GM13976 (cell line): ENCODE data around the gene CACNG8.

ENCODE experiments used
- DNase-seq: peaks from one replicate; pipeline ENCODE4 v3.0.0; 2012; ENCODE audit warnings: low spot score
- in situ Hi-C: fragments of 300-500 bp; cut with MboI; formaldehyde crosslinking; loops from one replicate; pipeline ENCODE4 v1.12.0; 2022; ENCODE audit warnings: low sequenced_read_pairs, mixed read lengths, inconsistent platforms; ENCODE audit not compliant: unreplicated experiment
- TF ChIP-seq, protein P1 (sequence below): IDR thresholded peaks from 2 replicates; pipeline ENCODE4 v1.5.1; 2012; ENCODE audit warnings: borderline replicate concordance, mild to moderate bottlenecking; ENCODE audit not compliant: insufficient read depth; ENCODE audit errors: extremely low read depth, missing control alignments, control extremely low read depth

Gene CACNG8

DNA sequence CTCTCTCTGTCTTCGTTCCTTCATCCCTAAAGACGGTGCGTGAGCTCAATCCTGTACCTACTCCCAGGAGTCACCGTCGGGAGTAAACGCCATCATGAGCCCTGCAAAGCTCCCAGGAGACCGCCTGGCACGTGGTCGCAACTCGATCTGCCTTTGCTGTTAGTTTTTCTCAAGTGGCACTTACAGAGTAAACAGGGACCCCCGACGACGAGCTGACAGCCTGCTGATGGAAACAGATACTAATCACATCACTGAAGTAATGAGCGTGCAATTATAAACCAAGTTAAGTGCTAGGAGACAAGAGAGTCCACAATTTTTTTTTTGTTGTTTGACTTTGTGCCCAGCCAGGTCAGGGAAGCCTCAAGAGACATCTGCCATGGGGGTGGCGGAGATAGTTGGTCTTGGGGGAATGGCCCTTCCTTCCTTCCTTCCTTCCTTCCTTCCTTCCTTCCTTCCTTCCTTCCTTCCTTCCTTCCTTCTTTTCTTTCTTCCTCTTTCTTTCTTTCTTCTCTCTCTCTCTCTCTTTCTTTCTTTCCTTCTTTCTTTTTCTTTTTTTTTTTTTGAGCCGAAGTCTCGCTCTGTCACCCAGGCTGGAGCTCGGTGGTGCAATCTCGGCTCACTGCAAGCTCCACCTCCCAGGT, 52.3 kb downstream of the CACNG8 start:
- in situ Hi-C loops = no loop called here
- TF ChIP-seq, protein P1, sequence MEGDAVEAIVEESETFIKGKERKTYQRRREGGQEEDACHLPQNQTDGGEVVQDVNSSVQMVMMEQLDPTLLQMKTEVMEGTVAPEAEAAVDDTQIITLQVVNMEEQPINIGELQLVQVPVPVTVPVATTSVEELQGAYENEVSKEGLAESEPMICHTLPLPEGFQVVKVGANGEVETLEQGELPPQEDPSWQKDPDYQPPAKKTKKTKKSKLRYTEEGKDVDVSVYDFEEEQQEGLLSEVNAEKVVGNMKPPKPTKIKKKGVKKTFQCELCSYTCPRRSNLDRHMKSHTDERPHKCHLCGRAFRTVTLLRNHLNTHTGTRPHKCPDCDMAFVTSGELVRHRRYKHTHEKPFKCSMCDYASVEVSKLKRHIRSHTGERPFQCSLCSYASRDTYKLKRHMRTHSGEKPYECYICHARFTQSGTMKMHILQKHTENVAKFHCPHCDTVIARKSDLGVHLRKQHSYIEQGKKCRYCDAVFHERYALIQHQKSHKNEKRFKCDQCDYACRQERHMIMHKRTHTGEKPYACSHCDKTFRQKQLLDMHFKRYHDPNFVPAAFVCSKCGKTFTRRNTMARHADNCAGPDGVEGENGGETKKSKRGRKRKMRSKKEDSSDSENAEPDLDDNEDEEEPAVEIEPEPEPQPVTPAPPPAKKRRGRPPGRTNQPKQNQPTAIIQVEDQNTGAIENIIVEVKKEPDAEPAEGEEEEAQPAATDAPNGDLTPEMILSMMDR = no peak
- no peak for DNase-seq

DNA sequence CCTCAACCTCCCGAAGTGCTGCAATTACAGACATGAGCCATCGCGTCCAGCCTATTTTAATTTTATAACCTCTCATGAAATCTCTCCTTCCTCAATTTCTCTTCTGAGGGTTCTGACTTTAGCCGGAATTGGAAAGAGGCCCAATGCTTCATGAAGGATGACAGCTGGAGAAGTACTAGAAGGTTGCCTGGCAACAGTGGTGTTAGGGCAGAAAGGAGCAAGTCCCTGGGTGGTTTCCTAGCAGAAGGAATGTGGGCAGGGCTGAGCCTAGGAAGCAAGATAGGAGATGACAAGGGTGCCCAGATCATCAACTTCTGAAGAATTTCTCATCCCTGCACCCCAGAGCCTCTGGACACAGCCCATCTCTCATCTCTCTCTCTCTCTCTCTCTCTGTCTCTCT, 54.5 kb downstream of the CACNG8 start:
- DNase-seq = no peak
- TF ChIP-seq, protein P1 = no peak
- in situ Hi-C loops = no loop called here

GRCh38 chr19:54021363-54021762, 58.6 kb downstream of the CACNG8 start:
- in situ Hi-C loops = loop anchor here (10.0 kb wide), 1 partner anchor 177 kb away; no protein-coding TSS in a partner anchor
- DNase-seq = no peak
- TF ChIP-seq, protein P1 = no peak

DNA sequence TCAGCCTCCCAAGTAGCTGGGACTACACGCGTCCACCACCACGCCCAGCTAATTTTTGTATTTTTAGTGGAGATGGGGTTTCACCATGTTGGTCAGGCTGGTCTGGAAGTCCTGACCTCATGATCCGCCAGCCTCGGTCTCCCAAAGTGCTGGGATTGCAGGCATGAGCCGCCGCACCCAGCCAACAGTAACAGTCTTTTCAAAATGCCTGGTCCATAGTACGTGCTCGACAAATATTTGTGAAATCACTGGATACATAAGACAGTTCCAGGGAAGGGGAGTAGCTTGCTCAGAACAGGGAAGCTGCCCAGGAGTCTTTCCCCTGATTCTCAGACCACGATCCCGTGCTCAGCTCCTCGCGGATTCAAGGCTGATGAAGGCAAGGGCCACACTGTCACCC, 59.2 kb downstream of the CACNG8 start:
- no peak for DNase-seq
- TF ChIP-seq, protein P1 = no peak
- in situ Hi-C loops = loop anchor here (10.0 kb wide), 1 partner anchor 177 kb away; no protein-coding TSS in a partner anchor

DNA sequence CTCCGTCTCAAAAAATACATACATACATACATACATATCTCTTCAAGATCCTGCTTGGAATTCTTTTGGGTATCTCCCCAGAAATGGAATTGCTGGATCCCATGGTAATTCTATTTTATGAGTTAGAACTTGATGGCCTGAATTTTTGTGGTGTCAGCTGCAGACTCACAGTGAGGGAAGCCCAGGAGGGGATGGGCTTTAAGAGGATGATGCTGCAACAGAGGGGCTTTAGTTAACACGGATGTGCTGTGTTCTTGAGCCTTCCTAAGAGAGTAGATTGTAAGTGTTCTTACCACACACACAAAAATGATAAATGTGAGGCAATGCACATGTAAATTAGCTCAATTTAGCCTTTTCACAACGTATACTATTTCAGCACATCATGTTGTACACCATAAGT, 60.5 kb downstream of the CACNG8 start:
- TF ChIP-seq, protein P1 = no peak

GRCh38 chr19:54024660-54025059, 61.9 kb downstream of the CACNG8 start:
- DNase-seq = no peak
- in situ Hi-C loops = loop anchor here (10.0 kb wide), 1 partner anchor 180 kb away; no protein-coding TSS in a partner anchor
- TF ChIP-seq, protein P1 = no peak

More for the DNA sequence above, 60.5 kb downstream of the CACNG8 start:
- in situ Hi-C loops = loop anchor here (10.0 kb wide), 1 partner anchor 178 kb away; no protein-coding TSS in a partner anchor
- no peak for DNase-seq

DNA sequence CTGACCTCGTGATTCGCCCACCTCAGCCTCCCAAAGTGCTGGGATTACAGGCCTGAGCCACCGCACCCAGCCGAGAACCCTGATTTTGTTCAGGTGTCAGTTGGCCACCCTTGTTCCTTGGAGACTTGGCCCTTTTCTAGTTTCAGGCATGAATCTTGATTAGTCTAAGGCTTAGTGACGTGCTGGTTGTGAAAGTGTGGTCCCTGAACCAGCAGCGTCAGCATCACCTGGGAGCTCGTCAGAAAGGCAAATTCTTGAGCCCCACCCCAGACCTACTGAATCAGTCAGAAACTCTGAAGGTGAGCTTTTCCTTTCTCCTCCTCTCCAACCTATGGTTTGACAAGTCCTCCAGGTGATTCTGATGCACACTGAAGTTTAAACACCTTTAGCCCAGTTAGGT, 63.9 kb downstream of the CACNG8 start:
- DNase-seq = no peak
- TF ChIP-seq, protein P1 = no peak
- in situ Hi-C loops = loop anchor here (10.0 kb wide), 1 partner anchor 182 kb away; no protein-coding TSS in a partner anchor
